ENCODE measurements around the gene FBXO7.
A peak's percentile ranks its signal among the peaks of the same experiment; 100 is the strongest.
"Not testable (repeated sequence)": the region's sequence is repeated elsewhere in the genome, so short reads cannot be mapped to it uniquely, and the experiment has no call there.

The FBXO7 gene

DNA sequence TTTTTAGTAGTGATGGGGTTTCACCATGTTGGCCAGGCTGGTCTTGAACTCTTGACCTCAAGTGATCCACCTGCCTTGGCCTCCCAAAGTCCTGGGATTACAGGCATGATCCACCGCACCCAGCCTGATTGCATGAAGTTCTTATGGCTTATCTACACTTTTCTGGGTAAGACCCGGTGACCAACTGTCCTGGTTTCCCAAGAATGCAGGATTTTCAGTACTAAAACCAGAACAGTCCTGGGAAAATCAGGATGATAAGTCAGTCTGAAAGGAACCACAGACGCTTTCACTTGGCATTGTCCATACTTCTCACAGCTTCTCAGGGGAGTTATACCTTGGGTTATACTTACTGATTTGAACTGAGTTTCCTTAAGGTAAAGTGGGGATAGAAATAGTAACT, 8.9 kb upstream of the FBXO7 start:
- Histone ChIP-seq H3K27ac (no peak overlapping the region), H3K36me3 (ENCODE audit: insufficient read depth, low read length) (no peaks in the 10 kb centered on the region), H3K4me3 (no peak overlapping the region), H3K9ac (ENCODE audit: insufficient read length) (no peak overlapping the region), H3K9me3 (ENCODE audit: low read depth, low read length) (no peaks in the 10 kb centered on the region)
- no peak for TF ChIP-seq FOXP2 (optimal IDR thresholded peaks at IDR 0.05; ENCODE audit: control extremely low read depth, extremely low read length, insufficient read depth)
- no peak for TF ChIP-seq POLR2AphosphoS5 (IDR thresholded peaks at IDR 0.05; ENCODE audit: borderline replicate concordance, low read depth, low read length)
- no peak for TF ChIP-seq EZH2 (IDR thresholded peaks at IDR 0.05)
- no peak for DNase-seq (ENCODE audit: low read depth, low spot score)

DNA sequence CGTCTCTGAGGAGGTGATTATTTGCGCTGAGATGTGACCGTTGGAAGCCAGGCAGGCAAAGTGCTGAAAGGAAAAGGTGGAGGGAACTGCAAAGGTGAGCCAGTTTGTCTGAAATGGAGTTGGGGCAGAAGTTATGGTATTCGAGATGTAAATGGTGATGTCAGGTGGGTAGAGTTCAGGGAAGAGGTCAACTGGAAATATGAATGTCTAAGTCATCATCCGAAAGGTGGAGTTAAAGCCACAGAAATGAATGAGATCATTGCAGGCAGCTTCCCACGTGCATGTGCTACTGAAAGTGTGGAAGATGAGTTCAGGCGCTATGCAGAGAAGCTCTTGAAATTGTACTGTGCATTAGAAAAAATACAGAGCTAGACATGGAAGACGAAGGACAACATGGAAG, 8.1 kb upstream of the FBXO7 start:
- DNase-seq (ENCODE audit: low read depth, low spot score) = no peak
- Histone ChIP-seq H3K36me3 (ENCODE audit: insufficient read depth, low read length) (no peaks in the 10 kb centered on the region), H3K9ac (ENCODE audit: insufficient read length) (no peak overlapping the region), H3K4me3 (no peak overlapping the region), H3K9me3 (ENCODE audit: low read depth, low read length) (no peaks in the 10 kb centered on the region), H3K27ac (no peak overlapping the region)
- TF ChIP-seq EZH2 (IDR thresholded peaks at IDR 0.05) = no peak
- no peak for TF ChIP-seq FOXP2 (optimal IDR thresholded peaks at IDR 0.05; ENCODE audit: control extremely low read depth, extremely low read length, insufficient read depth)
- no peak for TF ChIP-seq POLR2AphosphoS5 (IDR thresholded peaks at IDR 0.05; ENCODE audit: borderline replicate concordance, low read depth, low read length)

DNA sequence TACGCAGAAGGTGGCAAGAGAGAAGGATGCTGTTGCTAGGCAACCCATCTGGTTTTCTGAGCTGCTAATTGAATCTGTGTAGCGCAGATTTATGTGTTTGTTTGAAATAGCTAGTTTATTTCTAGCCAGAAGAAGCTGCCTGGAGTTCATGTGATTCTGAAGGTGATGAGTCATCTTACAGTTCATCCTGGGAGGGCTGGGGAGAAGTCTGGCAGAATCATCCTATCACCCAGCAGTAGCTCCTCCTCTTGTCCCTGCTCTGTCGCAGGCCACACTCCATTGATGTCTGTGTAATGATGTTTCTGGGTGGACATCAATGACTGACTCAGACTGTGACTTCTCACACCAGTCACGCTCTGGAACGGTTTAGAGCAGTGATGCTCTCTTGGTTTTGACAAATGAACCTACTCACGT, 4.8 kb upstream of the FBXO7 start:
- Histone ChIP-seq H3K27ac (no peak overlapping the region), H3K4me3 (no peak overlapping the region), H3K9me3 (ENCODE audit: low read depth, low read length) (no peaks in the 10 kb centered on the region), H3K36me3 (ENCODE audit: insufficient read depth, low read length) (no peaks in the 10 kb centered on the region), H3K9ac (ENCODE audit: insufficient read length) (no peak overlapping the region)
- TF ChIP-seq FOXP2 (optimal IDR thresholded peaks at IDR 0.05; ENCODE audit: control extremely low read depth, extremely low read length, insufficient read depth) (no peak), EZH2 (IDR thresholded peaks at IDR 0.05) (no peak), POLR2AphosphoS5 (IDR thresholded peaks at IDR 0.05; ENCODE audit: borderline replicate concordance, low read depth, low read length) (no peak)
- DNase-seq (ENCODE audit: low read depth, low spot score) = no peak

DNA sequence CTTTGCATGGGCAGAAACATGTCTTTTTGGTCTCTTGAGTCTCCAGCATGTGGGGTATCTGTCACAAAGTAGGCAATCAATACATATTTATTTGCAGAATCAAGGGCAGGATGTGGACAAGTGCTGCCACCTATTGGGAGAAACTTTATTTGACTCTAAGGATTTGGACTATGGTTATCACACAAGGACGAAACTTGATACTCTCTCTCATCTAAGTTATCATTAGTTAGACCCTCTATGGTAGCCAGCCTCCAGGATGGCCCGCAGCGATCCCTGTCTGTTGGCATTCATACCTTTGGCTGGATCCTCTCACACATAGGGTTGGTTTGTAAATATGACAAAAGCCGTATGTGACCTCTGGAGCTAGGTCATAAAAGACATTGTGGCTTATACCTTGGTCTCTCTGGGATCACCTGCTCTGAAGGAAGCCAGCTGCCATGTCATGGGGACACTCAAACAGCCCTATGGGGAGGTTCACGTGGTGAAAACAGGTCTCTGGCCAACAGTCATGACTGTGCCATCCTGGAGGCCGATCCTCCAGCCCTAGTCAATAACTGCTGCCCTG, 1.1 kb upstream of the FBXO7 start:
- TF ChIP-seq EZH2 (IDR thresholded peaks at IDR 0.05) = no peak
- TF ChIP-seq POLR2AphosphoS5 (IDR thresholded peaks at IDR 0.05; ENCODE audit: borderline replicate concordance, low read depth, low read length) = no peak
- TF ChIP-seq FOXP2 (optimal IDR thresholded peaks at IDR 0.05; ENCODE audit: control extremely low read depth, extremely low read length, insufficient read depth) = no peak
- H3K36me3 ChIP-seq (ENCODE audit: insufficient read depth, low read length) = no peaks in the 10 kb centered on the region
- no peak overlapping the region for H3K9ac ChIP-seq (ENCODE audit: insufficient read length)
- peak; percentile 58 for DNase-seq (ENCODE audit: low read depth, low spot score)
- no peak overlapping the region for H3K27ac ChIP-seq
- no peaks in the 10 kb centered on the region for H3K9me3 ChIP-seq (ENCODE audit: low read depth, low read length)
- H3K4me3 ChIP-seq = no peak overlapping the region; the same call in 1 of the 2 replicates

DNA sequence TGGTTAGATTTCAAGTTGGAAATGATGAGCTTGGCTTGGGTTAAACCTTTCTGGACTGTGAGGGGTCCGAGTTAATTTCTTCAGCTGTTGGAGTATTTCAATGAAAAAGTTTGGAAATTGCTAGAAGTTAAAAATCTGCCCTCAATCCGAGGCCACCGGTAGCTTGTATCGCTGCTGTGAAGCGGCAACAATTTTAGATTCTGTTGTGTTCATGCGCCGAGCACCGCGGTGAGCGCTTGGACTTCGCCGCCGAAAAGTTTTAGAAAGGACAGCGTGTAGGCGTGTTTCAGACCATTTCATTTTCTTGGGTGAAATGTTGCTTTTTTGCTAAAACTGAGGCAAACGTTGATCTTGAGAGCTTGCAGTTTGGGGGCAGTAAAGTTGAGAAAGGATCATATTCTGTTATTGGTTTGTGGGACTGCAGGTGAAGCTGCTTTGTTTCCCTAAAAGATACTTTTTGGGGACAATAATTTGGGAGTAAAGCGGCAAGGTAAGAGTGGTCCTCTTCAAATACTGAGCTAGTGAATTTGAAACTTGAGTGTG, 928 bp downstream of the FBXO7 start:
- no peak for DNase-seq (ENCODE audit: low read depth, low spot score)
- Histone ChIP-seq H3K36me3 (ENCODE audit: insufficient read depth, low read length) (peaks cover 8% of the 10 kb centered on the region), H3K9me3 (ENCODE audit: low read depth, low read length) (no peaks in the 10 kb centered on the region), H3K9ac (ENCODE audit: insufficient read length) (peak overlapping the region; percentile 85), H3K4me3 (peak overlapping the region; percentile 99), H3K27ac (peak overlapping the region; percentile 75)
- no peak for TF ChIP-seq POLR2AphosphoS5 (IDR thresholded peaks at IDR 0.05; ENCODE audit: borderline replicate concordance, low read depth, low read length)

DNA sequence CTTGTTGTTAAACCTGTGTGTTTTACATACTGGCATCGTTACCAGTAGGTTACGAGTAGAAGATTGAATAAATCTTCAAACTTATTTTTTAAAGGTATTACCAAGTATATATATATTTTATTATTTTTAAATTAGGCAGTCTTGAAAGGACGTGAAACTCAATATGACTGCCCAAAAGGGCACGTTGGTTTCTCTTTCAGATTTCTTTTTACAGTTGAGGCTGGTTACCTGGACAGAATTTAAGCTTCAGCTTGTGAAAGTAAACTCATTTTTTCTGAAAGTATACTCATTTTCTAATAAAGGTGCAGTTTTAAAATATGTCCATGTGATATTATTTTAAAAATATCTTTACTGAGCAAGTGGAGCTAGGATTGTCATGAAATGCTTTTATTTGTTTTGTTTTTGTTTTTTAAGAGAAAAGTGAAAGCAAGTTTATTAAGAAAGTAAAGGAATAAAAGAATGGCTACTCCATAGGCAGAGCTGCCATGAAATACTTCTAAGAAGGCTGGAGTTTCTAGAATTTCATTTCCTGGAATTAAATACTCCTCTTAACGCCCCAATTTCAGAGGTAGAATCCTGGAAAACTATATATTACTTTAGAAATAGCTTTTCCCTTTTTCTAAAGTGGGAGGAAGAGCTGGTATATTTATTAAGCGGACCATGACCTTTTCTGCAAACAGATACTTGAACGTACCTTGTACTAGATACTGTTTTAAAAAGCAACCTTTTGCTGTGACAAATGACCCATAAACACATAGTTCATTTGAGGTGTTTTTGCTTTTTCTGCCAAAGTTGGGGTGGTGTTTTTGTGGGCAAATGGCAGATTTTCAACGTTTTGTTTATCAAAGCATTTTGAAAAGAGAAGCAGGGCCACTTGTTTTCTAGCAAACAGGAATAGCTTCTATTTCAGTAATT, 1.9 kb downstream of the FBXO7 start:
- Histone ChIP-seq H3K36me3 (ENCODE audit: insufficient read depth, low read length) (peaks cover 8% of the 10 kb centered on the region), H3K4me3 (peak overlapping the region; percentile 99), H3K9me3 (ENCODE audit: low read depth, low read length) (no peaks in the 10 kb centered on the region), H3K9ac (ENCODE audit: insufficient read length) (peak overlapping the region; percentile 85), H3K27ac (no peak overlapping the region)
- TF ChIP-seq POLR2AphosphoS5 (IDR thresholded peaks at IDR 0.05; ENCODE audit: borderline replicate concordance, low read depth, low read length) (no peak), EZH2 (IDR thresholded peaks at IDR 0.05) (no peak), FOXP2 (optimal IDR thresholded peaks at IDR 0.05; ENCODE audit: control extremely low read depth, extremely low read length, insufficient read depth) (no peak)
- no peak for DNase-seq (ENCODE audit: low read depth, low spot score)

DNA sequence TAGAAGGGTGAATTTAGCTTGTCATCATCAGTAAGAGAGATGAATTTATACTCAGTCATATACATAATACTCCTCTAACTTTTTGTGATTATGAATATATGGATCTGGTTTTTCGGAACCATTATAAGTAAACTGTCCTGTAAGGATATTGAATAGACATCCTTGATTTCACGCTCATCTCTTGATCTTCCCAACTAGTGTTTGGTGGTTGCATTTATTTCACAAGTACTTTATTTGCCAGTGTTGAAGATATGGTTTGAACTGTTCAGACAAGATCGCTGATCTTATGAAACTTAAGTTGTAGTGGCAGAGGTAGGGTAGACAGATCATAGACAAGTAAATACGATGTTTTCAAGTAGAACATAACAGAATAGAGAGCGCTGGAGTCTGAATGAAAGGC, 3.0 kb downstream of the FBXO7 start:
- Histone ChIP-seq H3K9ac (ENCODE audit: insufficient read length) (peak overlapping the region; percentile 85), H3K27ac (no peak overlapping the region), H3K36me3 (ENCODE audit: insufficient read depth, low read length) (peaks cover 8% of the 10 kb centered on the region), H3K9me3 (ENCODE audit: low read depth, low read length) (no peaks in the 10 kb centered on the region), H3K4me3 (peak overlapping the region; percentile 99)
- TF ChIP-seq POLR2AphosphoS5 (IDR thresholded peaks at IDR 0.05; ENCODE audit: borderline replicate concordance, low read depth, low read length) = no peak
- no peak for DNase-seq (ENCODE audit: low read depth, low spot score)

DNA sequence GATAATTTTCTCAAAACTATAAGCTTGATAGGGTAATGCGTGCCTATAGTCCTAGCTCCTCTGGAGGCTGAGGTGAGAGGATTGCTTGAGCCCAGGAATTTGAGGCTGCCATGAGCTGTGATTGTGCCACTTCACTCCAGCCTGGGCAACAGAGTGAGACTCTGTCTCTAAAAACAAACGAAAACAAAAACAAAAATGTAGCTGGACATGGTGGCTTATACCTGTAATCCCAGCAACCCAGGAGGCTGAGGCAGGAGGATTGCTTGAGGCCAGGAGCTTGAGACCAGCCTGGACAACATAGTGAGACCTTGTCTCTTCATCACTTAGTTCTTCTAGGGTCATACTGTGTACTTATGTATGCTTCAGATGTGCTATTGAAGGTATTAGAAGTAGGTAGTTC, 3.9 kb downstream of the FBXO7 start:
- not testable (repeated sequence) for H3K9ac ChIP-seq (ENCODE audit: insufficient read length); H3K9me3 ChIP-seq (ENCODE audit: low read depth, low read length); H3K36me3 ChIP-seq (ENCODE audit: insufficient read depth, low read length); H3K27ac ChIP-seq; H3K4me3 ChIP-seq; DNase-seq (ENCODE audit: low read depth, low spot score)

Data from SK-N-MC (cell line).